GM13976 (cell line): ENCODE data around the gene ZNF584.

Experiments
- DNase-seq: peaks from one replicate; pipeline ENCODE4 v3.0.0; 2012; ENCODE audit warnings: low spot score
- in situ Hi-C: fragments of 300-500 bp; cut with MboI; formaldehyde crosslinking; loops from one replicate; pipeline ENCODE4 v1.12.0; 2022; ENCODE audit warnings: low sequenced_read_pairs, mixed read lengths, inconsistent platforms; ENCODE audit not compliant: unreplicated experiment
- TF ChIP-seq, protein P1 (sequence below): IDR thresholded peaks from 2 replicates; pipeline ENCODE4 v1.5.1; 2012; ENCODE audit warnings: borderline replicate concordance, mild to moderate bottlenecking; ENCODE audit not compliant: insufficient read depth; ENCODE audit errors: extremely low read depth, missing control alignments, control extremely low read depth

Gene ZNF584

DNA sequence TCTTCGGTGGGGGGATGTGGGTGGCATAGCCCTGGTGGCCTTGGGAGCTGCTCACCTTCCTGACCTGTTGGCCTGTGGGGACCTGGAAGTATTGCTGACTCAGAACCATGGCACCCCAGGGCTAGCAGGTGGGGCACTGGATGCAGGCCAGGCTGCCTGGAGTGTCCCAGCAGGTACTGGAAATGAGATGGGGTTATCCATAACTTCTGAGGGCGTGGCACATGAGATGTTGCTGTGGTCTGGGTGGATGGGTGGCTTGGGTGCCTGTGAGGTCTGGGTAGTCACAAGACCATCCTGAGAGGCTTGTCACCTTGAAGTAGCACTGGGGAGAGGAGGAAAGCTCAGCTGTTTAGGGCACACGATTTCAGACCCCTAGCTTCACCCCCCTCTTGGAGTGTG lies 13.6 kb upstream of the ZNF584 start:
- no peak for DNase-seq
- TF ChIP-seq, protein P1, sequence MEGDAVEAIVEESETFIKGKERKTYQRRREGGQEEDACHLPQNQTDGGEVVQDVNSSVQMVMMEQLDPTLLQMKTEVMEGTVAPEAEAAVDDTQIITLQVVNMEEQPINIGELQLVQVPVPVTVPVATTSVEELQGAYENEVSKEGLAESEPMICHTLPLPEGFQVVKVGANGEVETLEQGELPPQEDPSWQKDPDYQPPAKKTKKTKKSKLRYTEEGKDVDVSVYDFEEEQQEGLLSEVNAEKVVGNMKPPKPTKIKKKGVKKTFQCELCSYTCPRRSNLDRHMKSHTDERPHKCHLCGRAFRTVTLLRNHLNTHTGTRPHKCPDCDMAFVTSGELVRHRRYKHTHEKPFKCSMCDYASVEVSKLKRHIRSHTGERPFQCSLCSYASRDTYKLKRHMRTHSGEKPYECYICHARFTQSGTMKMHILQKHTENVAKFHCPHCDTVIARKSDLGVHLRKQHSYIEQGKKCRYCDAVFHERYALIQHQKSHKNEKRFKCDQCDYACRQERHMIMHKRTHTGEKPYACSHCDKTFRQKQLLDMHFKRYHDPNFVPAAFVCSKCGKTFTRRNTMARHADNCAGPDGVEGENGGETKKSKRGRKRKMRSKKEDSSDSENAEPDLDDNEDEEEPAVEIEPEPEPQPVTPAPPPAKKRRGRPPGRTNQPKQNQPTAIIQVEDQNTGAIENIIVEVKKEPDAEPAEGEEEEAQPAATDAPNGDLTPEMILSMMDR, result no peak
- in situ Hi-C loops, result no loop called here

- in situ Hi-C loops, result no loop called here
- no peak for DNase-seq
- TF ChIP-seq, protein P1, result no peak
These were observed 13.1 kb upstream of the ZNF584 start, which contains the start of gene RNF225 for GRCh38 chr19:58395220-58395978. Gene RNF225, plus strand, starts transcription at chr19:58395656. Its CDS starts 434 bp downstream, at chr19:58396090.

DNA sequence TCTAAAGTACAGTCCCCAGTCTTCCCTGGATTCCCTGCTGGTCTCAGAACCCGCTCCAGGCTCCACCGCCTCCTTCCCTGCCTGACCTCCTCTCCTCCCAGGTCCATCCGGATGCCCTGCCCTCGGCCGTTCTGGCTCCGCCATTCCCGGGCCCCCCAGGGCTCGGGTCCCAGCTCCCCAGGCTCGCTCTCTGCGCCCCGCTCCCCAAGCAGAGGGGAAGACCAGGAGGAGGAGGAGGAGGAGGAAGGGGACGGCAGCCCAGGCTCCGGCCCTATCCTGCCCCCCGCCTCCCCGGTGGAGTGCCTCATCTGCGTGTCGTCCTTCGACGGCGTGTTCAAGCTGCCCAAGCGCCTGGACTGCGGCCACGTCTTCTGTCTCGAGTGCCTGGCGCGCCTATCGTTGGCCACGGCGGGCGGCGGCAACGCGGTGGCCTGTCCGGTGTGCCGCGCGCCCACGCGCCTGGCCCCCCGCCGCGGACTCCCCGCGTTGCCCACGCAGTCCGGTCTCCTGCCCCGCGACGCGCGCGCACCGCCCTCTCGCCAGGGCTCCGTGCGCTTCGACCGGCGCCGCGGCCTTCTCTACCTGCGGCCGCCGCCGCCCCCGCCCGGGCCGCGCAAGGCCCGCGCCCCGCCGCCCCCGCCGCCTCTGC lies 12.3 kb upstream of the ZNF584 start:
- TF ChIP-seq, protein P1, result no peak

GRCh38 chr19:58396691-58397532 lies 11.5 kb upstream of the ZNF584 start:
- TF ChIP-seq, protein P1, result no peak
- DNase-seq, result peak; percentile 21
- in situ Hi-C loops, result no loop called here

More for the DNA sequence above, 12.3 kb upstream of the ZNF584 start:
- in situ Hi-C loops, result no loop called here
- no peak for DNase-seq

- DNase-seq, result peak; percentile 20
- in situ Hi-C loops, result no loop called here
- TF ChIP-seq, protein P1, result no peak
These were observed 10.9 kb upstream of the ZNF584 start for GRCh38 chr19:58397533-58398037.

- DNase-seq, result no peak
- TF ChIP-seq, protein P1, result no peak
- in situ Hi-C loops, result no loop called here
These were observed 10.4 kb upstream of the ZNF584 start for GRCh38 chr19:58398087-58398486.
